Daoy (cell line): ENCODE data around the gene RBMY1B. TPM values are rescaled to one million over a fixed set of nuclear protein-coding genes. Genes with fewer than 3 reads are reported as not detected.
"Not testable (repeated sequence)": the region's sequence is repeated elsewhere in the genome, so short reads cannot be mapped to it uniquely, and the experiment has no call there.

Experiments used
- DNase-seq: peaks from one replicate; pipeline ENCODE4 v3.0.0-alpha.2; 2015; ENCODE audit warnings: low read depth
- total RNA-seq: library from RNA; depleted of rRNA; stranded (reverse); fragments of >200 nt; shearing (Covaris generic); gene quantifications from 2 replicates; pipeline ENCODE4 v1.2.3, GENCODE V29; 2014; rRNA removed

RBMY1B gene
- 0.74 TPM in 1 of 2 replicates, not detected in the other for total RNA-seq

- not testable (repeated sequence) for DNase-seq
Measured at GRCh38 chrY:21511038-21511437, at the start of gene RBMY1B. RBMY1B (plus strand) TSS chrY:21511338; CDS start chrY:21513351, 2,013 bp downstream.

DNA sequence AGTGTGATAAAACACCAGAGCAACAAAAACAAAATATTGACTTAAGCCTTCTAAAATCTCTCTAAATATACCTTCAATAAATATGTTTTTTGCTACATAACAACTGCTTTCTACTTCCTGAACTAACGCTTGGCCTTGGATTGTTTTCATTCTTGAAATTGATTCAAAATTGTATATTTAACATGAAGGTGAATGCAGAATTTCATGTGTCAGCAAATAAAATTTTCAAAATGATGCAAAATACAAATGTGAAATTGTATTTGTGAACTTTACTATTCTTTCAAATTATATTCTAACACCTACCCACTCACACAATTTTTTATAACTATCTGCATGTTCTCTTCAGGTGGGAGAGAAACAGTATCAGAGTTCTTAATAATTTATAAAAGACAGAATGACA, 48.2 kb upstream of the RBMY1B start:
- not testable (repeated sequence) for DNase-seq

GRCh38 chrY:21482967-21483366, 28.2 kb upstream of the RBMY1B start:
- no peak for DNase-seq

GRCh38 chrY:21534579-21534978, 23.4 kb downstream of the RBMY1B start, which contains the start of gene RBMY1A1:
RBMY1A1 (plus strand) TSS chrY:21534879; CDS start chrY:21536892, 2,013 bp downstream.
- DNase-seq: not testable (repeated sequence)

- not testable (repeated sequence) for DNase-seq
Measured at GRCh38 chrY:21559316-21559984, 48.3 kb downstream of the RBMY1B start.

Other genes starting within 250 kb of the RBMY1B start
- 1.0 TPM in 1 of 2 replicates, not detected in the other for gene RBMY1A1, start 23.5 kb downstream of the RBMY1B start, total RNA-seq